HEK293T (cell line): ENCODE measurements around the gene MVD.

Experiments
- ARNT ChIP-seq: fragments of 450-650 bp; IDR thresholded peaks from 2 replicates; pipeline ENCODE4 v1.6.1; 2017; ENCODE audit warnings: mild to moderate bottlenecking
- BHLHE40 ChIP-seq: fragments of 450-650 bp; IDR thresholded peaks from 2 replicates; pipeline ENCODE4 v1.6.1; 2016; ENCODE audit warnings: mild to moderate bottlenecking, moderate library complexity, borderline replicate concordance
- ELF4 ChIP-seq: fragments of 450-650 bp; IDR thresholded peaks from 2 replicates; pipeline ENCODE4 v1.6.1; 2017; ENCODE audit warnings: antibody characterized with exemption
- FOXA1 ChIP-seq: fragments of 450-650 bp; IDR thresholded peaks from 2 replicates; pipeline ENCODE4 v1.6.1; 2016; ENCODE audit warnings: mild to moderate bottlenecking
- FOXK2 ChIP-seq: fragments of 450-650 bp; IDR thresholded peaks from 2 replicates; pipeline ENCODE4 v1.6.1; 2016; ENCODE audit warnings: mild to moderate bottlenecking
- FOXM1 ChIP-seq: fragments of 450-650 bp; IDR thresholded peaks from 2 replicates; pipeline ENCODE4 v1.6.1; 2017; ENCODE audit warnings: mild to moderate bottlenecking, borderline replicate concordance
- SP1 ChIP-seq: fragments of 450-650 bp; IDR thresholded peaks from 2 replicates; pipeline ENCODE4 v1.6.1; 2017

DNA sequence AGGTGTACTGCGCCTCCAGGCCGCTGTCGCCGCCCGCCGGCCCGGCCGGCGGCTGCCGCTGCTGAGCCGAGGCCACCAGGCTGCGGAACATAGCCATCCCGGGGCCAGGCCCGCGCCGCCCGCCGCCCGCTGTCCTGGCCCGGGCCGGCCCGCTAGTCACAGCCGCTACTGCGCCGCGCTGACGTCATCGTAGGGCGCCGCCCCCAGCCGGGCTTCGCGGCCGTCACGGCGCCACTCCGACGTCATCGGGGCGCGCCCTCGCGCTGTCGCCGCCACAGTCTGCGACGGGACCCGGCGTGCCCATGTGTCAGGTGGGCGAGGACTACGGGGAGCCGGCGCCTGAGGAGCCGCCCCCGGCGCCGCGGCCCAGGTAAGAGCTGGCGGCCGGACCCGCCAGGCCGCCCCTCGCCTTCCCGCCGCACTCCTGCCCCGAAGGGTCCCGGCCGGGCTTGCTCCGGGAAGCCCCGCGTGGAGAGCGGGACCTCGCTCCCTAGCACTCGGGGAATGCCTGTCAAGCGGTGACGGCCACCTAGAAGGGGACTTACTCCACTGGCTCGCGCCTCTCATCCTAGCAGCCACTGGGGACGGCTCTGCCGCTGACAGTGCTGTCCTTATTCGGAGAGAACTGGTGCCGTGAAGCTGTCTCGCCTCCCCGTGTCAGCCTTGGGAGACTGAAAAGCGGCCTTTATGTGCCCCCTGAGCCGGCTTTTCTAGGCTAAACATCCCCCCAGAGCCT is 43.5 kb upstream of the MVD start, which contains the start of the genes CTU2 and RNF166:
- TF ChIP-seq ARNT (no peak), FOXA1 (no peak), FOXM1 (no peak), ELF4 (no peak), BHLHE40 (no peak), FOXK2 (no peak), SP1 (no peak)
